H1 (cell line): ENCODE results near the gene LRRTM2. TPM values are rescaled to one million over a fixed set of nuclear protein-coding genes. Genes with fewer than 3 reads are reported as not detected.

Source experiments
- CTCF ChIA-PET: fragments of 300-600 bp; sonication (Branson Sonifier 250); formaldehyde crosslinking; loops from one replicate; lab custom pipeline; 2021; ENCODE audit not compliant: partially characterized antibody; lab: Charles Lee
- POLR2A ChIA-PET: fragments of 300-600 bp; sonication (Branson Sonifier 250); formaldehyde crosslinking; loops from one replicate; lab custom pipeline; 2021; ENCODE audit warnings: inconsistent platforms; ENCODE audit not compliant: partially characterized antibody; lab: Charles Lee
- DNase-seq, 2 experiments: peaks; one replicate each; pipeline versions ENCODE4 v3.0.0 to v3.0.0-alpha.2; 2010 to 2022; ENCODE audit warnings: low spot score in 2 of 2, low read depth in 1 of 2, mixed read lengths in 1 of 2
- FAIRE-seq: peaks from 2 replicates; lab custom pipeline; 2011; peaks lifted over from hg19 to GRCh38; lab: Jason Lieb, UNC
- H2AFZ ChIP-seq: 2 replicates; pipeline ENCODE4 v1.8.1; 2012; ENCODE audit warnings: low read length, inconsistent platforms
- H2AK5ac ChIP-seq: 2 replicates; pipeline ENCODE4 v1.6.1; 2013; ENCODE audit warnings: low read depth, low read length
- H2BK120ac ChIP-seq: replicated peaks from 2 replicates; pipeline ENCODE3; 2013; ENCODE audit warnings: low read depth, low read length, inconsistent platforms
- H2BK12ac ChIP-seq: 2 replicates; pipeline ENCODE4 v1.6.1; 2013; ENCODE audit warnings: low read depth, low read length
- H2BK15ac ChIP-seq: 2 replicates; pipeline ENCODE4 v1.6.1; 2013; ENCODE audit warnings: low read length
- H2BK20ac ChIP-seq: 2 replicates; pipeline ENCODE4 v1.6.1; 2013; ENCODE audit warnings: low read length
- H2BK5ac ChIP-seq: 2 replicates; pipeline ENCODE4 v1.6.1; 2013; ENCODE audit warnings: low read depth, low read length
- H3K14ac ChIP-seq: 2 replicates; pipeline ENCODE4 v1.6.1; 2013; ENCODE audit warnings: inconsistent platforms; ENCODE audit not compliant: insufficient read length
- H3K18ac ChIP-seq: 2 replicates; pipeline ENCODE4 v1.6.1; 2013; ENCODE audit warnings: low read length; ENCODE audit errors: extremely low read depth
- H3K23ac ChIP-seq: 2 replicates; pipeline ENCODE4 v1.6.1; 2013; ENCODE audit warnings: inconsistent platforms; ENCODE audit not compliant: insufficient read length
- H3K23me2 ChIP-seq: 2 replicates; pipeline ENCODE4 v1.6.1; 2013; ENCODE audit warnings: low read depth, low read length
- H3K27ac ChIP-seq: 2 replicates; pipeline ENCODE4 v1.6.1; 2011; ENCODE audit warnings: low read depth, low read length, inconsistent platforms
- H3K27me3 ChIP-seq, 4 experiments: replicated peaks in 1 of 4; 1 replicate in 1 of 4; 2 replicates in 3 of 4; pipeline versions ENCODE4 v1.6.1 to v1.8.1; 2011 to 2013; ENCODE audit warnings: low read length in 3 of 4, mild to moderate bottlenecking in 3 of 4, inconsistent platforms in 2 of 4, mixed read lengths in 2 of 4, moderate library complexity in 1 of 4; ENCODE audit not compliant: control insufficient read depth in 3 of 4, insufficient read depth in 3 of 4; ENCODE audit errors: extremely low read depth in 1 of 4
- H3K36me3 ChIP-seq, 4 experiments: 2 replicates each; pipeline versions ENCODE4 v1.6.1 to v1.8.1; 2011 to 2013; ENCODE audit warnings: mild to moderate bottlenecking in 4 of 4, low read length in 3 of 4, moderate library complexity in 2 of 4, control low read depth in 1 of 4, inconsistent platforms in 1 of 4; ENCODE audit not compliant: insufficient read depth in 4 of 4, control insufficient read depth in 2 of 4
- H3K4ac ChIP-seq: replicated peaks from 2 replicates; pipeline ENCODE3; 2013; ENCODE audit warnings: low read length, low read depth, mixed read lengths, inconsistent platforms; ENCODE audit not compliant: insufficient read length
- H3K4me1 ChIP-seq, 4 experiments: replicated peaks in 1 of 4; 1 replicate in 1 of 4; 2 replicates in 3 of 4; pipeline versions ENCODE4 v1.6.1 to v1.8.1; 2011 to 2013; ENCODE audit warnings: low read length in 3 of 4, inconsistent platforms in 2 of 4, mixed read lengths in 1 of 4; ENCODE audit not compliant: insufficient read depth in 4 of 4, control insufficient read depth in 3 of 4
- H3K4me2 ChIP-seq, 2 experiments: 2 replicates each; pipeline versions ENCODE4 v1.6.1 to v1.8.1; 2011 to 2013; ENCODE audit warnings: low read depth in 2 of 2, low read length in 2 of 2, control low read depth in 1 of 2, inconsistent platforms in 1 of 2, mild to moderate bottlenecking in 1 of 2; ENCODE audit not compliant: insufficient read depth in 1 of 2
- H3K4me3 ChIP-seq, 4 experiments: fragments of 200-600, 300-600 bp in 1 of 4; sonication (generic), shearing (Covaris generic), sonication (Bioruptor Twin) in 1 of 4; 2 replicates each; pipeline versions ENCODE4 v1.5.1 to v1.8.1; 2011 to 2016; ENCODE audit warnings: low read length in 4 of 4, low read depth in 3 of 4, control low read depth in 2 of 4, inconsistent platforms in 2 of 4, mild to moderate bottlenecking in 2 of 4, mixed read lengths in 1 of 4, moderate library complexity in 1 of 4; ENCODE audit not compliant: insufficient read depth in 2 of 4; ENCODE audit errors: extremely low read depth in 1 of 4
- H3K56ac ChIP-seq: replicated peaks from 2 replicates; pipeline ENCODE3; 2013; ENCODE audit warnings: low read depth, mild to moderate bottlenecking, mixed read lengths, low read length, inconsistent platforms; ENCODE audit not compliant: insufficient read length
- H3K79me1 ChIP-seq: 2 replicates; pipeline ENCODE4 v1.6.1; 2013; ENCODE audit warnings: low read depth, low read length, control low read depth
- H3K79me2 ChIP-seq, 2 experiments: 2 replicates each; pipeline versions ENCODE4 v1.6.1 to v1.8.1; 2012 to 2013; ENCODE audit warnings: low read length in 2 of 2, mild to moderate bottlenecking in 2 of 2, inconsistent platforms in 1 of 2; ENCODE audit not compliant: insufficient read depth in 2 of 2, control insufficient read depth in 1 of 2
- H3K9ac ChIP-seq, 4 experiments: replicated peaks in 1 of 4; 1 replicate in 1 of 4; 2 replicates in 3 of 4; pipeline versions ENCODE4 v1.6.1 to v1.8.1; 2011 to 2013; ENCODE audit warnings: low read depth in 3 of 4, low read length in 3 of 4, control low read depth in 2 of 4, mild to moderate bottlenecking in 2 of 4, moderate library complexity in 2 of 4, inconsistent platforms in 1 of 4; ENCODE audit errors: extremely low read depth in 1 of 4
- H3K9me3 ChIP-seq, 2 experiments: 2 replicates each; pipeline versions ENCODE4 v1.6.1 to v1.8.1; 2012 to 2013; ENCODE audit warnings: mild to moderate bottlenecking in 2 of 2, moderate library complexity in 2 of 2, control low read depth in 1 of 2, inconsistent platforms in 1 of 2, low read depth in 1 of 2, low read length in 1 of 2, mixed read lengths in 1 of 2; ENCODE audit not compliant: insufficient read depth in 2 of 2
- H4K20me1 ChIP-seq, 2 experiments: replicated peaks in 1 of 2; 2 replicates each; pipeline versions ENCODE3 to v1.8.1; 2011 to 2013; ENCODE audit warnings: inconsistent platforms in 2 of 2, low read length in 2 of 2, mild to moderate bottlenecking in 1 of 2; ENCODE audit not compliant: insufficient read depth in 2 of 2, control insufficient read depth in 1 of 2
- H4K5ac ChIP-seq: 2 replicates; pipeline ENCODE4 v1.6.1; 2013; ENCODE audit warnings: low read length, low read depth, mixed read lengths, inconsistent platforms; ENCODE audit not compliant: insufficient read length
- H4K8ac ChIP-seq: 2 replicates; pipeline ENCODE4 v1.8.0; 2013; ENCODE audit warnings: mild to moderate bottlenecking, moderate library complexity, low read length, inconsistent platforms; ENCODE audit not compliant: insufficient read depth; ENCODE audit errors: extremely low read depth
- H4K91ac ChIP-seq: replicated peaks from 2 replicates; pipeline ENCODE3; 2013; ENCODE audit warnings: low read length, mixed read lengths, inconsistent platforms; ENCODE audit not compliant: insufficient read length
- CBX5 ChIP-seq: fragments of 300-800, 300-1000 bp; sonication (generic); IDR thresholded peaks from 2 replicates; pipeline ENCODE4 v1.7.1; 2016; ENCODE audit warnings: antibody characterized with exemption, low read length, low read depth
- RNF2 ChIP-seq: fragments of 200-900, 300-1000 bp; sonication (generic); IDR thresholded peaks from 2 replicates; pipeline ENCODE4 v1.7.1; 2016; ENCODE audit warnings: borderline replicate concordance, low read depth, mild to moderate bottlenecking, antibody characterized with exemption, low read length; ENCODE audit not compliant: poor library complexity, severe bottlenecking; ENCODE audit errors: missing control alignments
- SUZ12 ChIP-seq: fragments of 200-600 bp; sonication (generic); IDR thresholded peaks from 2 replicates; pipeline ENCODE4 v1.6.1; 2012; ENCODE audit warnings: mild to moderate bottlenecking, inconsistent platforms, low read length, moderate library complexity, mixed read lengths
- TAF1 ChIP-seq: IDR thresholded peaks from 2 replicates; pipeline ENCODE4 v1.6.1; 2011; ENCODE audit warnings: mild to moderate bottlenecking, low read depth, low read length
- TBP ChIP-seq: IDR thresholded peaks from 2 replicates; pipeline ENCODE4 v1.6.1; 2011; ENCODE audit warnings: low read depth, low read length, improper control_type of control experiment
- WGBS, 2 experiments: shearing (Covaris generic) in 1 of 2; methylation state at CpG; one replicate each; pipeline versions ENCODE4 v1.1.6 to v1.1.7; 2013 to 2015; ENCODE audit warnings: low lambda C conversion rate in 2 of 2, mixed read lengths in 2 of 2, inconsistent platforms in 1 of 2, low coverage in 1 of 2, missing lambda C conversion rate in 1 of 2; ENCODE audit not compliant: insufficient replicate concordance in 2 of 2, insufficient coverage in 1 of 2, insufficient read length in 1 of 2; ENCODE audit errors: extremely low coverage in 1 of 2, missing lambda C conversion rate in 1 of 2; 5-methylcytosine and 5-hydroxymethylcytosine counted together
- polyA plus RNA-seq, 7 experiments: library from polyadenylated mRNA; depleted of rRNA in 3 of 7; stranded (reverse) in 5 of 7; unstranded in 2 of 7; fragments of >200 nt in 5 of 7; fragments of 200-250 nt in 2 of 7; gene quantifications; 1 replicate in 5 of 7; 2 replicates in 1 of 7; 4 replicates in 1 of 7; pipeline versions ENCODE4 v1.2.1 to v1.2.3, GENCODE V29; 2011 to 2013; ENCODE audit warnings: missing spikeins in 2 of 7, mixed read lengths in 2 of 7
- total RNA-seq: library from RNA; stranded (reverse); fragmentation: NEBNext Ultra II Directional; extraction: Animal tissue kit (Norgen Biotek cat#: 25700); gene quantifications from 2 replicates; pipeline ENCODE4 v1.2.1, GENCODE V29; 2021

LRRTM2 gene
- total and polyA plus RNA-seq, 2 of the 8 experiments (the other 6 are each of a cell fraction or from before 2014, with no cell fraction given), result not detected

GRCh38 chr5:138833726-138834480 lies 41.2 kb downstream of the LRRTM2 start:
- no peak for DNase-seq
- peak overlapping the region; percentile 98 for H2BK120ac ChIP-seq
- H2BK20ac ChIP-seq, result no peak overlapping the region
- TF ChIP-seq CBX5 (no peak), SUZ12 (no peak), RNF2 (no peak), TBP (no peak), TAF1 (no peak)

More at GRCh38 chr5:138833726-138834480, 41.2 kb downstream of the LRRTM2 start:
- 1% methylated on average over 3 of the region's 3 CpGs; no CpG with 5 or more reads in 1 of the 2 experiments for WGBS, 2 experiments
- peak overlapping the region; percentile 12; the same call in 1 of the 2 replicates for H2BK5ac ChIP-seq
- no peak for FAIRE-seq
- H3K9me3 ChIP-seq, result no peaks in the 10 kb centered on the region
- H3K9ac ChIP-seq, result peak overlapping the region in 1 of 4 experiments; percentile 34; a peak in 1 of 7 replicates
- CTCF ChIA-PET, result interaction anchor here (0.8 to 4.0 kb wide), 6 partner anchors 9 to 345 kb away, joined by 3 to 25 read pairs (median 4); no protein-coding TSS in a partner anchor
- H4K91ac ChIP-seq, result no peak overlapping the region
- H3K27ac ChIP-seq, result no peak overlapping the region; the same call in 1 of the 2 replicates
- no peak overlapping the region for H3K4ac ChIP-seq
- H3K79me1 ChIP-seq, result peaks cover 7% of the 10 kb centered on the region; the same call in 1 of the 2 replicates
- no peak overlapping the region for H2AFZ ChIP-seq
- H3K4me2 ChIP-seq, result peak overlapping the region; percentile 47 to 61
- peak overlapping the region; percentile 84 for H4K5ac ChIP-seq
- no peaks in the 10 kb centered on the region for H3K27me3 ChIP-seq
- H3K18ac ChIP-seq, result no peak overlapping the region; the same call in 1 of the 2 replicates
- no peak overlapping the region for H3K23ac ChIP-seq
- H3K4me1 ChIP-seq, result peaks cover 0 to 31% (median 16%) of the 10 kb centered on the region in 4 experiments; a peak in 6 of 7 replicates
- H3K4me3 ChIP-seq, result peak overlapping the region in 1 of 4 experiments; percentile 48; a peak in 2 of 8 replicates
- H3K14ac ChIP-seq, result no peak overlapping the region
- POLR2A ChIA-PET, result interaction anchor here (0.9 to 1.6 kb wide), 3 partner anchors 14 to 442 kb away, joined by 3 to 4 read pairs (median 3); no protein-coding TSS in a partner anchor
- no peak overlapping the region for H3K56ac ChIP-seq
- H2AK5ac ChIP-seq, result no peak overlapping the region
- H2BK15ac ChIP-seq, result no peak overlapping the region
- H4K8ac ChIP-seq, result no peak overlapping the region
- no peaks in the 10 kb centered on the region for H4K20me1 ChIP-seq
- peaks cover 0 to 61% of the 10 kb centered on the region in 2 experiments; a peak in 2 of 4 replicates for H3K79me2 ChIP-seq
- no peak overlapping the region for H2BK12ac ChIP-seq
- H3K23me2 ChIP-seq, result no peaks in the 10 kb centered on the region; the same call in 1 of the 2 replicates
- peaks cover 0 to 7% (median 3%) of the 10 kb centered on the region in 4 experiments; a peak in 3 of 8 replicates for H3K36me3 ChIP-seq
